Measurements from ENCODE around the gene PSME4. TPM values are rescaled to one million over a fixed set of nuclear protein-coding genes. Genes with fewer than 3 reads are reported as not detected.
"Not testable (repeated sequence)": the region's sequence is repeated elsewhere in the genome, so short reads cannot be mapped to it uniquely, and the experiment has no call there.

The PSME4 gene
- polyA plus RNA-seq, 6 donors from 2014 or later, result 5.2 to 12.4 (median 7.2) TPM

DNA sequence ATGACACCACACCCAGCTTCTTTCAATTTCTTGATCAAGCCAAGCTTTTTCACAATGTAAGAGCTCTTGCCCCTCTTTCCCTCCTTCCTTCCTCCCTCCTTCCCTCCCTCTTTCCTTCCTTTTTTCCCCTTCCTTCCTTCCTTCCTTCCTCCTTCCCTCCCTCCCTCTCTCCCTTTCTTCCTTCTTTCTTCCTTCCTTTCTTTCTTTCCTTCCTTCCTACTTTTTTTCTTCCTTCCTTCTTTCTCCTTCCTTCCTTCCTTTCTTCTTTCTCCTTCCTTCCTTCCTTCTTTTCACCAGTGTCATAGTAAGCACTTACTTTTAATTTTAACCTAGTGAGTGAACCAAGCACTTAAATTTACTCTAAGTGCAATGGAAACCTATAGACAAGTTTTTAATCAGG is 21.2 kb upstream of the PSME4 start:
- no peak for ATAC-seq (ENCODE audit: low read depth in 2 of 2)
- peak overlapping the region in 3 of 8 donors; percentile 6 to 64 (median 52) for H3K4me3 Mint-ChIP-seq

DNA sequence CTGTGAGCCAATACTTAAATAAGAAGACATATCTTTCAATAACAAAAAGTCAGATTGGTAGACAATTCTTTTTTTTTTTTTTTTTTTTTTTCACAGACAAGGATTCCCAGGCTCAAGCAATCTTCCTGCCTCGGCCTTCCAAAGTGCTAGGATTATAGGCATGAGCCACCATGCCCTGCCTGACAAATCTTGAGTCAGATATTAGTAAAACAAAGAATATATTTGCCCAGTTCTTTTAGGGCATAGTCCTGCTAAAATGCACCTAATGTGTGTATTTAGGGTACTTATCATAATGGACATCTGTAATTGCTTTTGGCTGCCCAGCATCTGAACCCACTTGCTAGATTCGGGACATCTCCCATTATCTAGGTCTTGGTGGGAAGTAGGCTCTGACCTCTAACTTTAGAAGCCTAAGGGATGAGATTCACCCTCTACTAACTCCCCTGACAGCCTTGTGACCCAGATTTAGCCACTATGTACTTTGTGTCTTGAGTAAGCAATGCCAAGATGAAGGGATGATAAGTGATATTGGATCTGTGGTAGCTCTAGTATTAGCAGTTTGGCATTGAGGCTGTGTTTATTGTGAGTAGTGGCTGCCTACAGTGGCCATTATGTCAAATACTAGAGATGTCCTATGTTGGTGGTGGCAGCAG is 18.5 kb upstream of the PSME4 start:
- ATAC-seq (ENCODE audit: low read depth in 2 of 2) (no peak), DNase-seq (no peak)
- Mint-ChIP-seq H3K4me1 (peaks cover 38 to 49% (median 39%) of the 10 kb centered on the region in 3 donors), H3K9me3 (peaks cover 0 to 2% (median 0%) of the 10 kb centered on the region in 7 donors), H3K27ac (no peak overlapping the region), H3K27me3 (no peaks in the 10 kb centered on the region), H3K4me3 (no peak overlapping the region), H3K36me3 (peaks cover 4 to 8% of the 10 kb centered on the region in 2 donors)

More for the DNA sequence above, 21.2 kb upstream of the PSME4 start:
- Mint-ChIP-seq H3K27ac (peak overlapping the region in 4 of 6 donors; percentile 4 to 62 (median 48)), H3K36me3 (peaks cover 4 to 8% of the 10 kb centered on the region in 2 donors), H3K27me3 (no peaks in the 10 kb centered on the region), H3K4me1 (peaks cover 37 to 42% (median 40%) of the 10 kb centered on the region in 3 donors), H3K9me3 (peaks cover 0 to 2% (median 0%) of the 10 kb centered on the region in 7 donors)
- DNase-seq, result no peak

DNA sequence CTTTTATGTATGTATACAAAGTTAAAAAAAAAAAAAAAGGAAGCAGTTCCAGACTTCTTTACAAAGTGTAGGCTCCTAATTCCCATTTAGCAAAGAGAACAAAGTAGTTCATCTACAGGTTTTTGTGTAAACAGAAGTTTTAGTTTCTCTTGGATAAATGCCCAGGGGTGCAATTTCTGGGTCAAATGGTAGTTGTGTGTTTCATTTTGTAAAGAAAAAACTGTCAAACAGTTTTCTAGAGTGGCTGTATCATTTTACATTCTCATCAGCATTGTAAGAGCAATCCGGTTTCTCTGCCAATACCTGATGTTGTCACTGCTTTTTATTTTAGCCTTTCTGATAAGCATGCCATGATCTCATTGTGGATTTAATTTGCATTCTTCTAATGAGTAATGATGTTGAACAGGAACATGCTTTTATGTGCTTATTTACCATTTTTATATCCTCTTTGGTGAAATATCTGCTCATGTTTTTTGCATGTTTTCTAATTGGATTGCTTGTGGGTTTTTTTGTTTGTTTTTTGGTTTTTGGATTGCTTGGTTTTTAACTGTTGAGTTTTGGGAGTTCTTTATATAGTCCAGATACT is 16.6 kb upstream of the PSME4 start:
- Mint-ChIP-seq H3K4me3 (peak overlapping the region in 3 of 8 donors; percentile 3 to 37 (median 29)), H3K9me3 (no peaks in the 10 kb centered on the region), H3K36me3 (peaks cover 13 to 19% of the 10 kb centered on the region in 2 donors), H3K27ac (peak overlapping the region in 5 of 6 donors; percentile 21 to 79 (median 30)), H3K4me1 (peaks cover 24 to 32% (median 31%) of the 10 kb centered on the region in 3 donors), H3K27me3 (no peaks in the 10 kb centered on the region)
- DNase-seq (no peak), ATAC-seq (ENCODE audit: low read depth in 2 of 2) (no peak)

DNA sequence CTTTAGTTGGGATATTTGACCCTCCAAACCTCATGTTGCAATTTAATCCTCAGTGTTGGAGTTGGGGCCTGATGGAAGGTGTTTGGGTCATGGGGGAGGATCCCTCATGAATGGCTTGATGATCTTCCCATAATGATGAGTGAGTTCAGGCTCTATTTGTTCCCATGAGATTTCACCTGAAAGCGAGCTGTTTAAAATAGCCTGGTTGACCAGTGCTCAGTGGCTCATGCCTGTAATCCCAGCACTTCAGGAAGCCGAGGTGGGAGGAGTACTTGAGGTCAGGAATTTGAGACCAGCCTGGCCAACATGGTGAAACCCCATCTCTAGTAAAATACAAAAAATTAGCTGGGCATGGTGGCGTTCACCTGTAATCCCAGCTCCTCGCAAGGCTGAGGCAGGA is 14.9 kb upstream of the PSME4 start:
- Mint-ChIP-seq H3K4me3 (no peak overlapping the region), H3K36me3 (peaks cover 18% of the 10 kb centered on the region in 2 donors), H3K27ac (peak overlapping the region in 1 of 6 donors; percentile 30), H3K4me1 (peaks cover 17 to 28% (median 26%) of the 10 kb centered on the region in 3 donors), H3K27me3 (no peaks in the 10 kb centered on the region), H3K9me3 (peaks cover 0 to 5% (median 0%) of the 10 kb centered on the region in 7 donors)
- ATAC-seq (ENCODE audit: low read depth in 2 of 2) (no peak), DNase-seq (no peak)

DNA sequence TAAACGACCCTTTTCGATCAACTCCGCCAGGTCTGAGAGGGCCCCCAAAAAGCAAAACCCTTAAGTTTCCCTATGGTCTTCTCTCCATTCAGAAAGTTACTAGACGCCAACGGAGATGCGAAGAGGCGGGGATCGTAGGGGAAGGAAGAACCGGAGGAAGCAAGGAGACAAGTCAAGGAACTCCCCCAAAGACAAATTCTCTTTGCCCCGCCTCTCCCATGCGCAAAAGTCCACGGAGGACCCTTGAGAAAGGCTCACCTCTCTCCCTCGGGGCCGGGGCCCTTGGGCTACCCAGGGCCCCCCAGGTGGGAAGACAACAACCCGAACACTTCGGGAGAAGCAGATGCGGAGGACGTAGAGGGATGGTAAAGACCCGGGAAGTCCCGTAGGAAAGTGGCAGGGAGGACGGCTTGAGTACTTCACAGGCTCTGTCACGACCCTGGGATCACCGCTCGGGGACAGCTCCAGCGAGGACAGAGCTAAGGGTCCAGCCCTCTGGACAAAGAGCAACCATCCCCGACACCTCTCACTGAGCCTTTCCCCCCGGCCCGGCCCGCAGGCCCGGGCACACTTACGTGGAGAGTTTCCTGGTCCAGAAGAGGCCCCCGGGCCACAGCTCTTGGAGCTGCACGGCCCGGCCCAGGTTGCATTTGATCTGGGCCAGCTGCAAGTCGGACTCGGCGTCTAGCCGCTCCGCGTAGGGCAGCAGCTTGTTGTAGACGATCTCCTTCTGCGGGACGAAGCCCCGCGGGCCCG is 647 bp downstream of the PSME4 start:
- Mint-ChIP-seq H3K4me1 (peaks cover 48 to 64% (median 63%) of the 10 kb centered on the region in 3 donors), H3K27me3 (no peaks in the 10 kb centered on the region), H3K9me3 (no peaks in the 10 kb centered on the region), H3K36me3 (peaks cover 8% of the 10 kb centered on the region in 2 donors), H3K4me3 (peak overlapping the region; percentile 87 to 99 (median 96)), H3K27ac (peak overlapping the region; percentile 93 to 99 (median 96))
- ATAC-seq (ENCODE audit: low read depth in 2 of 2) (peak; percentile 30 to 34), DNase-seq (peak; percentile 34)

DNA sequence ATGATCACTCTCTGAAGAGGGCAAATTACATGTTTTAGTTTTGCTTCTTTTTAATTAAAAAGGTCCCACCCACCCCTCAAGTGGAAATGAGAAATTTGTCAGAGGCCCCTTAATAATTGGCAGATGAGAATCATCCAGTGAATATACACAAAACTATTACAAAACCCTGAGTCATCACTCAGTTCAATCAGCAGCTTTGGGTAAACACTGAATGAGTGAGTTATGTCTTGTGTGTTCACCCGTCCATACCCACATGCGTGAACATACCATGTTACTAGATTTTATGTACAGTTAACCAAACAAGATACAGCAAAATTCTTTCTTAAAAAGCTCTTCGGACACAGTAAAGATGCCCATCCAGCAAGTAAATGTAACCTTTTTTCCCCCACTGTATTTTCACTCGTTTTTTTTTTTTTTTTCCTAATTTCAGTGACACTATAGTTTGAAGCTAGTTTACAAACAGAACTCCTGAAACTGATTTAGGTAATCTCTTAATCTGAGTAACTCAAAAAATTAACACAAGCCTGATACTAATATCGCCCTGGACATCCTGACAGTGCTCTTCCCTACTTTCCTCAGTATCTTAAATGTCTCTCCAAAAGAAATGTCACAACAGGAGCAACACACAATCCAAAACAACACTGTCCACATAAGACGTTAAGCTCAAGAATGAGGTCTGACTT is 1.4 kb downstream of the PSME4 start:
- DNase-seq (no peak), ATAC-seq (ENCODE audit: low read depth in 2 of 2) (no peak)
- Mint-ChIP-seq H3K27ac (peak overlapping the region; percentile 93 to 99 (median 96)), H3K4me3 (peak overlapping the region; percentile 87 to 99 (median 96)), H3K4me1 (peaks cover 51 to 72% (median 70%) of the 10 kb centered on the region in 3 donors), H3K27me3 (no peaks in the 10 kb centered on the region), H3K36me3 (peaks cover 1 to 4% of the 10 kb centered on the region in 2 donors), H3K9me3 (no peaks in the 10 kb centered on the region)

DNA sequence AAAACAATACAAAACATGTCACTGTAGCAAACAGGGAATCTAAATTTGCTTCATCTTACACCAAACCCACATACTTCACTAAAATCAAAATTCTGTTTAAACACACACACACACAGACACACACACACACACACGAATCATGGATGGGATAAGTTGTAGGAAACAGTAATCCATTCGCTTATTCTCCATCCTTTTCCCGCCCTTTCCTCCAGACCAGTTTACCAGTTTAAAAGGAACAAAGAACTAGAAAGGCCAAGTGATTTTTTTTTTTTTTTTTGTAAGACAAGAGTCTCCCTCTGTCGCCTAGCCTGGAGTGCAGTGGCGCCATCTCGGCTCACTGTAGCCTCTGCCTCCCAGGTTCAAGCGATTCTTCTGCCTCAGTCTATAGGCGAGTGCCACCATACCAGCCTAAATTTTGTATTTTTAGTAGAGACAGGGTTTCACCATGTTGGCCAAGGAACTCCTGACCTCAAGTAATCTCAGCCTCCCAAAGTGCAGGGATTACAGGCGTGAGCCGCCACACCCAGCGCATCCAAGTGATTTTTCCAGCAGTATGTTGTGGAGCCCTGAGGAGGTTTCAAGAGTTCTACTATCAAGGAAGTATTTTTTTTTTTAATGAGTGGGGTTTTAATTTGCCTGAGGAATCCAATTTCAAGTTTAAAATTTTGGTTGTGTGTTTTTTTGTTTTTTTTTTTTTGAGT is 5.7 kb downstream of the PSME4 start:
- ATAC-seq (ENCODE audit: low read depth in 2 of 2) (no peak), DNase-seq (no peak)
- Mint-ChIP-seq H3K27me3 (no peaks in the 10 kb centered on the region), H3K4me3 (peak overlapping the region in 7 of 8 donors; percentile 6 to 75 (median 47)), H3K9me3 (no peaks in the 10 kb centered on the region), H3K4me1 (peaks cover 59 to 88% (median 88%) of the 10 kb centered on the region in 3 donors), H3K36me3 (peaks cover 0 to 4% of the 10 kb centered on the region in 2 donors), H3K27ac (peak overlapping the region in 3 of 6 donors; percentile 4 to 57 (median 11))

DNA sequence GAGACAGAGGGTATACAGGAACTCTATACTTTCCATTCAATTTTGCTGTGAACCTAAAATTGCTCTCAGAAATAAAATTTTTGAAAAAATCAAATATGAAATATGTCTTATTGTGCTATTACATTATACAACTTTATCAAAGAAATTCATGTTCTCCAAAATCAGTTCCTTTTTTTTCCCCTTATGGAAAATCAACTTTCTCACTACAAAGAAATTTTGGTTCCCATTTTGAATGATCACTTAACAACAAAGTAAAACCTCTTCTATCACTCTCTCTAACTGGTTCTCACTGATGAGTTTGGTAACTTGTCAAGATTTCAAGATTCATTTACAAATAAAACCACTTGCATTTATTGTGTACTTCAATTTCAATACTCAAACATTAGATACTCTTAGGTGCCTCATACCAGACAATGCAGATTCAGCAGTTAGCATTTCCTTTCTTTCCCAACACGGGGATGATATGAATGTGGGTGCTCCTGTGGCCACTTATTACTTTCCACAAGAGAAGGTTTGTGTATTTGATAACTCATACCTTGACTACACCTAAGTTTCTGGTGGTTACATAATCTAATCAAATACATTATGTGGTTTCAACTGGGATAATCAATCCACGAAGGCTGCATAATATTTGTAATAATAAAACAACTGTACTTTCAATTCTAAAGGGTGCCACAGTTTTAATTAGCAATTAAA is 6.4 kb downstream of the PSME4 start:
- Mint-ChIP-seq H3K4me3 (peak overlapping the region in 5 of 8 donors; percentile 14 to 59 (median 22)), H3K36me3 (peaks cover 0 to 4% of the 10 kb centered on the region in 2 donors), H3K27ac (peak overlapping the region in 4 of 6 donors; percentile 4 to 57 (median 18)), H3K4me1 (peaks cover 59 to 89% (median 86%) of the 10 kb centered on the region in 3 donors), H3K27me3 (no peaks in the 10 kb centered on the region), H3K9me3 (no peaks in the 10 kb centered on the region)
- DNase-seq, result no peak
- ATAC-seq (ENCODE audit: low read depth in 2 of 2), result no peak

DNA sequence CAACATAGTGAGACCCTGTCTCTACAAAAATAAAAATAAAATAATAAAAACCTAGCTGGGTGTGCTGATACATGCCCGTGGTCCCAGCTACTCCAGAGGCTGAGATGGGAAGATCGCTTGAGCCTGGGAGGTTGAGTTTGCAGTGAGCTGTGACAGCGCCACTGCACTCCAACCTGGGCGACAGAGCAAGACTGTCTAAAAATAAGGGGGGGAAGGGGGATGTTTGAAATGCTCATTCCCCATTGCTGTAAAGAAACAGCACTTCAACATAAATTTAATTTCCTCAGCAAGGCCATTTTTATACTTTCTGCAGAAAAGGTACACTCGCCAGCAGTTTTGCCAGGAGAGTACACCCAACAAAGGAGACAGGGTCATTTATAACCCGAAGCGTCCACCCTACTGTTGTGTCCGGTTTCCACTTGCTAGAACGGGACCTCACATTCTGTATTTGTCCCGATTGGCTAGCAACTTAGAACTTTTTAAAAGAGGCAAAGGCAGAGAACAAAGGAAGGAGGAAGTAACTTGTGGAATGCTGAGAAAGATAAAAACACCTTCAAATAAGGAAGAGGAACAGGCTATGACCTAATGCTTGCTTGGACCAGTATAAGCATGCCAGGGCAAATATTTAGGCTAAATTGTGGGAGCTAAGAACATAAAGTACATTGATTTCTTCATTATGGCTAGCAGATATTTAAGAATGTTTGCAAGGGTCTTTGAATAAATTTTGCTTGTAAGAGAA is 9.1 kb downstream of the PSME4 start:
- H3K4me1 Mint-ChIP-seq, result peaks cover 47 to 82% (median 68%) of the 10 kb centered on the region in 3 donors
- H3K27ac Mint-ChIP-seq, result peak overlapping the region; percentile 79 to 93 (median 85)
- H3K9me3 Mint-ChIP-seq, H3K27me3 Mint-ChIP-seq, DNase-seq, H3K36me3 Mint-ChIP-seq: not testable (repeated sequence)
- ATAC-seq (ENCODE audit: low read depth in 2 of 2), result peak in 1 of 2 donors; percentile 41
- H3K4me3 Mint-ChIP-seq, result peak overlapping the region; percentile 41 to 84 (median 76)

DNA sequence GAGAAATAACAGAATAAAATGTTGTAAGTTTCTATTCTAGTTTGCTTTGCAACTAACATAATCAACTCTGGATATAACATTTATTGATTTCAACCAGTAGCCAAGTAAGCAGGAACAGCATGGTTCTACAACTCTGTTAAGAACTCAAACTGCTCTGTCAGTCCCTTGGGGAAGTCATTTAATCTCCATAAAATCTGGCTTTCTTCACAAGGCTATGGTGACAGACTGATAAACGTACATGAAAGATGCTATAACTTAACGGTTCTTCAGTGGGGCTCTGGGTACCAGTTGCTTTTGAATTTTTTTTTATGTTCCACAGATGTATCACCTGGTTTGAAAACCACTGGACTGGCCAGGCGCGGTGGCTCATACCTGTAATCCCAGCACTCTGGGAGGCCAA is 10.3 kb downstream of the PSME4 start:
- no peaks in the 10 kb centered on the region for H3K9me3 Mint-ChIP-seq
- H3K4me1 Mint-ChIP-seq, result peaks cover 43 to 81% (median 62%) of the 10 kb centered on the region in 3 donors
- H3K4me3 Mint-ChIP-seq, result peak overlapping the region in 5 of 8 donors; percentile 51 to 83 (median 68)
- H3K36me3 Mint-ChIP-seq, result no peaks in the 10 kb centered on the region
- ATAC-seq (ENCODE audit: low read depth in 2 of 2) (no peak), DNase-seq (no peak)
- no peaks in the 10 kb centered on the region for H3K27me3 Mint-ChIP-seq
- H3K27ac Mint-ChIP-seq, result peak overlapping the region; percentile 15 to 81 (median 68)

DNA sequence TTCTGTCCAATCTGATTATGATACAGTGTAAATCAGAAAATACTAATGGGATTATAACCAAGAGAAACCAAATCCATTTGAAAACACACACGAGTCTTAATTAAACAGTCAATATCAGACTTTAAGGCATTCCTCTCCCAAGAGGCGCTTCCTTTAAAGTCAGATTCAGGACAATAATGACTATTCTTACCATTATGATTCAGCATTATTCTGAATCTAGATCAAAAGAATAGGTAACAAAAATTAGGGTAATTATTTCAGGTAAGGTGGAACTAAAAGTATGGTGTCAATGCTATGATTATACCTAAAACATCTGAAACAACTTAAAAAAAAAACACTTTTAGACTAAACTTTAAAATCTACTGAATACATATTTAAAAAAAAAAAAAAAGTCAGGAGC is 12.3 kb downstream of the PSME4 start:
- DNase-seq (no peak), ATAC-seq (ENCODE audit: low read depth in 2 of 2) (no peak)
- no peaks in the 10 kb centered on the region for H3K27me3 Mint-ChIP-seq
- no peaks in the 10 kb centered on the region for H3K9me3 Mint-ChIP-seq
- peaks cover 33 to 76% (median 47%) of the 10 kb centered on the region in 3 donors for H3K4me1 Mint-ChIP-seq
- H3K4me3 Mint-ChIP-seq, result no peak overlapping the region
- no peaks in the 10 kb centered on the region for H3K36me3 Mint-ChIP-seq
- H3K27ac Mint-ChIP-seq, result peak overlapping the region in 3 of 6 donors; percentile 16 to 61 (median 47)
